ENCODE measurements around the gene VAT1. TPM values are rescaled to one million over a fixed set of nuclear protein-coding genes. Genes with fewer than 3 reads are reported as not detected.

Gene VAT1
- total and polyA plus RNA-seq, 2 of the 13 experiments (the other 11 are each of a cell fraction or from before 2014, with no cell fraction given): 143 to 205 TPM

- TF ChIP-seq REST (IDR thresholded peaks at IDR 0.05; ENCODE audit: borderline replicate concordance in 1 of 2, low read depth in 1 of 2, low read length in 2 of 2): no peak
- peak; percentile 79 for TF ChIP-seq PHF5A (CRISPR knock-in tag; IDR thresholded peaks at IDR 0.05; ENCODE audit: low read depth, unreplicated experiment)
- TF ChIP-seq GRHL1 (CRISPR knock-in tag; conservative IDR thresholded peaks at IDR 0.05): no peak
- no peak for TF ChIP-seq HES4 (CRISPR knock-in tag; IDR thresholded peaks at IDR 0.05; ENCODE audit: borderline replicate concordance)
- TF ChIP-seq ZKSCAN1 (IDR thresholded peaks at IDR 0.05; ENCODE audit: low read length): 0 out of 2 replicates have a peak, but pooled peaks have one; percentile 17
- TF ChIP-seq ATF2 (CRISPR knock-in tag; IDR thresholded peaks at IDR 0.05): peak; percentile 90
- TF ChIP-seq ZNF12 (CRISPR knock-in tag; IDR thresholded peaks at IDR 0.05): 0 out of 2 replicates have a peak, but pooled peaks have one; percentile 30
- no peak for TF ChIP-seq ZNF7 (CRISPR knock-in tag; IDR thresholded peaks at IDR 0.05)
- TF ChIP-seq TEAD2 (CRISPR knock-in tag; IDR thresholded peaks at IDR 0.05): no peak
- TF ChIP-seq ELF4 (CRISPR knock-in tag; IDR thresholded peaks at IDR 0.05; ENCODE audit: borderline replicate concordance): no peak
- TF ChIP-seq ZNF547 (CRISPR knock-in tag; IDR thresholded peaks at IDR 0.05): no peak
- TF ChIP-seq TMF1 (CRISPR knock-in tag; IDR thresholded peaks at IDR 0.05; ENCODE audit: low read depth): no peak
- peak; percentile 85 for TF ChIP-seq ZGPAT (CRISPR knock-in tag; IDR thresholded peaks at IDR 0.05)
- TF ChIP-seq SRF (IDR thresholded peaks at IDR 0.05; ENCODE audit: low read depth, low read length): peak; percentile 17; the same call in 1 of the 2 replicates
- no peak; the same call in 1 of the 2 replicates for TF ChIP-seq ZNF205 (CRISPR knock-in tag; IDR thresholded peaks at IDR 0.05)
- no peak; the same call in 1 of the 2 replicates for TF ChIP-seq PITX1 (CRISPR knock-in tag; IDR thresholded peaks at IDR 0.05)
- no peak for TF ChIP-seq SP1 (IDR thresholded peaks at IDR 0.05)
- TF ChIP-seq SP1 (CRISPR knock-in tag; IDR thresholded peaks at IDR 0.05): no peak
- no peak for TF ChIP-seq ZNF282 (IDR thresholded peaks at IDR 0.05; ENCODE audit: partially characterized antibody)
These were observed 11.4 kb downstream of the VAT1 start (continued) for GRCh38 chr17:43010667-43011308.
